ENCODE results near the gene RNU1-2. TPM values are rescaled to one million over a fixed set of nuclear protein-coding genes. Genes with fewer than 3 reads are reported as not detected.
"Not testable (repeated sequence)": the region's sequence is repeated elsewhere in the genome, so short reads cannot be mapped to it uniquely, and the experiment has no call there.

Gene RNU1-2
- total RNA-seq, 1 donor from 2014 or later = under 0.01 TPM

DNA sequence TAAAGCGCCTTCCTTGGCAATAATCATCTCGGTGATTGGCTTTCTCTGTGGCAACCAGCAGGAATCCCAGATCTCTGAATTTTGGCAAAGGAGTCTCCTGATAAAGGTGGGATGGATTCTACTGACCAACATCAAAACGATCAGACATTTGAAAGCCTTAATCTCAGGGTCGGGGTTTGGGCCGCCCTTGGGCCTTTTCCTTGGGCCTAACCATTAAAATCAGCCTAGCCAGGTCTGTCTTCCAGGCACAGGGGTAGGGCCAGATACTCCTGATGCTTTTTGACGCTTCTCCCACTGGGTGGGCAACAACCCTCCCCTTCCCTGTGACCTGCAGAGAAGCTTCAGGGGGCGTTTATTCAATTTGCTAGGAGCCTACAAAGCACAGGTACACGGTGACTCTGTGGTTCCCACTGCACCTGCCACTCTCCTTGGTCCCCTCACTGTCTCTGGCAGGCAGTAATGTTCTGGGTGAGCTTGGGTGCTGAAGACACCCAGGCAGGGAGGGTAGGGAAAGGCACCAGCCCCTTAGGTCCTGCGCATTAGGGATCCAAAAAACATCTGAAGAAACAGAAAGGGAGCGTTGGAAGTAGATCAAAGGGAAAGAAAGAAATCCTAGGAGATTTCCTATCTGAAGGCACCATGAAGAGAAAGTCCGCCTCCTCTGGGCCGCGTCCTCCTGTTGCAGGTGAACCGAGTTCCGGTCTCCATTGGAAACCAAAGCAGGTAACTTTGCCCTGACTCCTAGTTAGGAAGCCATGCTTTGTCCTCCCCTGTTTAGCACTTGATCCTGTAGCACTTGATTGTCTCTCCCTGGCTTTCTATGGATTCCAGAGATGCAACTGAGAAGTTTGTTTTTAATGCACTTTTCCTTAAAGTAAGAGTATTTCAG, 12.3 kb downstream of the RNU1-2 start:
- no peak for DNase-seq (ENCODE audit: extremely low read depth, low read depth, low spot score)

DNA sequence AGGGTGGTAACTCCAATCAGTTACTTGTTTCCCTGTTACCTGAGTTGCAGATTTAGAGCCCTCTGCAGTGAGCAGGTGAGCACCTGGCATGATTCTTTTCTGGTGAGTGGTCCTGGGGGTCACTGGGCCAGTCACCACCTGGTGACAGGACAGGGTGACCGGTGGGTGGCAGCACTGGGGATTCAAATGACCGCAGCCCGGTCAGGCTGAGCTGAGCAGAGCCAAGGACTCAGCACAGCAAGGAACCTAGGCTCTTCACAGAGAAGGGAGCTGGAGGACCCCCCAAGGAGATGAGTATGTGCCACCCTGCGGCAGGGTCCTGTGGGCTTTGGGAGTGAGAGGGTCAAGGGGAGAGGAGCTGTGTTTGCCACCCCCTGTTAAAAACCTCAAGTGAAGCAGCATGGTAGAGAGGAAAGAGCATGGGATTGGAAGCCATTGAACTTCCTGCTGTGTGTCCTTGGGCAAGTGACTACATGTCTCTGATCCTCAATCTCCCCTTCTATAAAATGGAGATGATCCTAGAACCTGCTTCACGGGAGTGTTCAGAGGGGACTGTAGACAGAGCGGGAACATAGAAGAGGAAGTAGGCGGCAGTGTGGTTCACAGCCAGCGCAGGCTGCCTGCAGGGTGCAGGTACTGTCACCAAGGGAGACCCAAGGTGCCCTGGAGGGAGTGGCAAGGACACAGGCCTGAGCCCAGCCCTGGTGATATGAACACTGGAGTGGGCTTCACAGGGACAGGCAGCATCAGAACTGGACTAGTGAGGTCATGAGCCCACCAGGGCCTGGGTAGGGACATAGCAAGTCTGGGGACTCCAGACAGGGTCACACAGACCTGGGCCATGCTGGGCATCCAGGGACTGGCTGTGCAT, 16.3 kb downstream of the RNU1-2 start:
- not testable (repeated sequence) for DNase-seq (ENCODE audit: extremely low read depth, low read depth, low spot score)

DNA sequence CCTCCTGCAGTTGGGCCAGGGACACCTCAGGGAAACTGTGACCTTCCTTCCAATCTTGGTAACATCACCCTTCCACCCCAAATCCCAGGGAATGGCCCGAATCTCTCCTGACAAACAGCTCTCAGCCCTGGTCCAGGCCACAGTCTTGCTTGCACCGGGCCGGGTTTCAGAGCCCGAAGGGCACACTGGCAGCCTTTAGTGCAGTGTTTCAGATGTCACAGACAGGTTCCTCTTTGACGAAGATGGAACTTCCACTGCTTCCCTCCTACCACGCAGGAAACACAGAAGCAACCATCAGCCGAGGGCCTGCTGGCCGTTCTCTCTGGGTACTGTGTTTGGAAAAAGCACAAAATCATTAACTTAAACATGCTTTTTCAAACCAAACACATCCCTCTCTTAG, 17.0 kb downstream of the RNU1-2 start:
- DNase-seq (ENCODE audit: extremely low read depth, low read depth, low spot score) = not testable (repeated sequence)

DNA sequence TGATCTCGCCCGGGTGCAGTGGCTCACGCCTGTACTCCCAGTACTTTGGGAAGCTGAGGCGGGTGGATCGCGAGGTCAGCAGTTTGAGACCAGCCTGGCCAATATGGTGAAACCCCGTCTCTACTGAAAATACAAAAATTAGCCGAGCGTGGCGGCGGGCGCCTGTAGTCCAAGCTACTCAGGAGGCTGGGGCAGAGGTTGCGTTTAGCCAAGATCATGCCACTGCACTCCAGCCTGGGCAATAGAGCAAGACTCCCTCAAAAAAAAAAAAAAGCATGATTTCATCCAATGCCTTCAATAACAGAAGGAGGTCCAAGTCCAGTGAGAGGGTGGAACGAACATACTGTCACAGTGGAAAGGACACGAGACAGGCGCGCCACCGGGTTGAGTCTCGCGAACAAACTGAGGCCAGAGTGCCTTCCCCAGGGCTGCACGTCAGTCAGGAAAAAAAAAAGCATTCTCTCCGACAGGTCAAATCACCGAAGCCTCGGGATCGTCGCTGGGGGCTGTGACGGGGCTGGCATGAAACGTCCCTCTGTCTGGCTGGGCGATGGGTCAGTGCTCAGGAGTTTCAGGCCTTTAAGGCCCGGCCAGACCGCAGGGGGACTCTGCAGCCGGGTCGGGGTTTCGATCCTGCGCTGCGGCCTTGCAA, 17.5 kb downstream of the RNU1-2 start:
- no peak for DNase-seq (ENCODE audit: extremely low read depth, low read depth, low spot score)

DNA sequence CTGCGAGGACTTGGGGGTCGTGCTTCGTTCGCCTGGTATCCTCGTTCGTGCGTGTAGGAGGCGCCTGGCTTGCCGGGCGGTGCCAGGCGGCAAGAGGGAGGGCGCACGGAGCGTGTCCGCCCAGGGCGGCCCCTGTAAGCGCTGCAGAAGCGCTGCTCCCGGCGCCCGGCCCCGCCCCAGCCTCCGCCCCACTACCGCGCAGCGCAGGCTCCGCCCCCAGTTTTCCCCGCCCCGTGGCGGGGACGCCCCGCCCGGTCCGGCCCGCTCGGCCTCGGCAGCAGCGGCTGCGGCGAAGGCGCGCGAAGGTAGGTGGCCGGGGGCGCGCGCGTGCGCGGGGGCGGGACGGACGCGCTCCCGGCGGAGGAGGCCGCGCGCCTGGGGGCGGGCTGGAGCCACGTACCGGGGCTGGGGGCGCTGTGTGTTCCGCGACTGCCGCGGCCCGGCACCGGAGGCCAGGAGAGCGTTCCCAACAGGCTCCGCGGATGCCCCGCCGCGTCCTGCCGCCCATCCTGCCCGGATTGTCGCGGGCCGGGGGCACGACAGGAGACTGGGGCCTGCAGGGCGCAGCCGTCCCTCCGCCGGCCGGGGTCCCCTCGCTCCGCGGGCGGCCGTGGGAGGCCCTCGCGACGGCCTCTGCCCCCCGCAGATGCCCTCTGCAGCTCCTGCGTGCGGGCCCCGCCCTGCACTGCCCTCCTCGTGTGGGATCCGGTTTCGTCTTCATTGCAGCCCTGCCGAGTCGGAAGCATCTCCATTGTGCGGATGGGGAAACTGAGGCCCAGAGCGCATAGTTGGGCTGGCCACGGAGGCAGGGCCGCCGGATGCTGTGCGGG, 18.3 kb downstream of the RNU1-2 start:
- DNase-seq (ENCODE audit: extremely low read depth, low read depth, low spot score) = no peak

DNA sequence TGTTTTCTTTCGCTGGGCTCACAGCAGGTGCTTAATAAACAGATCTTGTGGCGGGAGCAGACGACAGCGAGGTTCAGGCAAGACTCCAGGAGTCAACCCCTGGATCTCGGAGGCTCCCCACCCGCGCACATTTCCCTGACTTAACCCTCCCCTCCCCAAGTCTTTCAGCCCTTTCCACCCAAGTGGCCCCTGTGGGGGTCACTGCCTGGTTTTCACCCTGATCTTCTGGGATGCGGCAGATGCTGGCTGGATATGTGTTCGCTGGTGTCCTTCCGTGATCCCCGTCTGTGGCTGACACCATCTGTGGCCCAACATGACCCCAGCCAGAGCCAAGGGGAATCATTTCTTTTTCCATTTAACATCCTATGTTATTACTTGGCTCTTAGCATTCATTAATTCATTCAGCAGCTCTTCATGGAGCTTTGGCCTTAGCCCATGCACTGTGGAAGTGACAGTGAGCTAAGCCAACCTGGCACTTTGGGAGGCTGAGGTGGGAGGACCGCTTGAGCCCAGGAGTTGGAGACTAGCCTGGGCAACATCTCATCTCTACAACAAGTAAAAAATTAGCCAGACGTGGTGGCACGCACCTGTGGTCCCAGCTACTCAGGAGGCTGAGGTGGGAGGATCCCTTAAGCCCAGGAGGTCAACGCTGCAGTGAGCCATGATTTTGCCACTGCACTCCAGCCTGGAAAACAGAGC, 19.3 kb downstream of the RNU1-2 start:
- not testable (repeated sequence) for DNase-seq (ENCODE audit: extremely low read depth, low read depth, low spot score)

DNA sequence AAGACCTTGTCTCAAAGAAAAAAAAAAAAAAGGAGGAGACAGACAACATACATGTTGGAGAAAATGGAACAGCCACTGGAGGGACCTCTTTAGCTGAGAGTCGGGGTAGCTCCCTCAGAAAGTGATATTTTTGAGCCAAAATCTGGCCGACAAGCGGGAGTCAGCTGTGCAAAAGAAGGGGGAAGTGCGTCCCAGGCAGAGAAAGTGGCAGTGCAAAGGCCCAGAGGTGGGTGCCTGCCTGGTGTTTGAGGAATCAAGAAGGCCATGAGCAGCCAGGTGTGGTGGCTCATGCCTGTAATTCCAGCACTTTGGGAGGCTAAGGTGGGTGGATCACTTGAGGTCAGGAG, 19.8 kb downstream of the RNU1-2 start:
- no peak for DNase-seq (ENCODE audit: extremely low read depth, low read depth, low spot score)

DNA sequence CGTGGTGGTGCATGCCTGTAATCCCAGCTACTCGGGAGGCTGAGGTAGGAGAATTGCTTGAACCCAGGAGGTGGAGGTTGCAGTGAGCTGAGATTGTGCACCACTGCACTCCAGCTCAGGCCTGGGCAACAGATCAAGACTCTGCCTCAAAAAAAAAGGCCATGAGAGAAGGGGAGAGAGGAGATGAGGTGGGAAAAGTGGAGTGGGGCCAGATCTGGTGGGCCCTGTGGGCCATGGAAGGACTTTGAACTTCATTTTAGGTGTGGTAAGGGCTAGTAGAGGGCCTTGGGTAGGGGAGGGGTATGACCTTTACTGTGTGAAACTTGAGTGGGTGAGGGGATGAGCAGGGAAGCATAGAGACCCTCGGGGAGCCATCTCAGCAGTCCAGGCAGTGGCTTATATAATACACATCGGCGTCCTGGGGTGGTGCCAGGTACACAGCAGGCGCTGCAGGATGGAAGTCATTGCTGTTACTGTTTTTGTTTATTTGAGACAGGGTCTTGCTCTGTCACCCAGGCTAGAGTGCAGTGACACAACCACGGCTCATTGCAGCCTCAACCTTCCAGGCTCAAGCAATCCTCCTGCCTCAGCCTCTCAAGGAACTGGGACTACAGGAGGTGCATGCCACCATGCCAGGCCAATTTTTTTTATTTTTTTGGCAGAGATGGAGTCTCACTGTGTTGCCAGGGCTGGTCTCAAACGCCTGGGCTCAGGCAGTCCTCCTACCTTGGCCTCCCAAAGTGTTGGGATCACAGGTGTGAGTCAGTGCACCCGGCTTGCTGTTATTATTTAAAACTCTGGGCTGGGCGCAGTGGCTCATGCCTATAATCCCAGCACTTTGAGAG, 20.5 kb downstream of the RNU1-2 start:
- DNase-seq (ENCODE audit: extremely low read depth, low read depth, low spot score) = not testable (repeated sequence)

DNA sequence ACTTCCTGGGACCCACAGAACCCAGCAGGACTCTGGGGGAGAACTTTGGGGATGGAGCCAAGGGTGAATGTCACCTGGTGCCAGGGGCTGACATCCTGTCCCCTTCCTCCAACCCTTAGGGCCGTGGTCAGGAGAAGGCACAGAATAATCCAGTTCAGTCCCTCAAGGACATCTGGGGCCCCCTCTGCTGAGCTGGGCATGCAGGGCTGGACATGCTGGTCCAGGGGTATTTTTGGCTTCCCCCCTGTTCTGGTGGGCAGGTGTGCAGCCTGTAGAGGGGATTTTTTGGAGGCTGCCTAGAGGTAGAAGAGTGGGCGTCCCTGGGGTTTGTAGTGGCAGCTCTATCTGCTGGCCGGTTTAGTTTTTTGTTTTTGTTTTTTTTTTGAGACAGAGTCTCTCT, 22.6 kb downstream of the RNU1-2 start:
- DNase-seq (ENCODE audit: extremely low read depth, low read depth, low spot score) = no peak

DNA sequence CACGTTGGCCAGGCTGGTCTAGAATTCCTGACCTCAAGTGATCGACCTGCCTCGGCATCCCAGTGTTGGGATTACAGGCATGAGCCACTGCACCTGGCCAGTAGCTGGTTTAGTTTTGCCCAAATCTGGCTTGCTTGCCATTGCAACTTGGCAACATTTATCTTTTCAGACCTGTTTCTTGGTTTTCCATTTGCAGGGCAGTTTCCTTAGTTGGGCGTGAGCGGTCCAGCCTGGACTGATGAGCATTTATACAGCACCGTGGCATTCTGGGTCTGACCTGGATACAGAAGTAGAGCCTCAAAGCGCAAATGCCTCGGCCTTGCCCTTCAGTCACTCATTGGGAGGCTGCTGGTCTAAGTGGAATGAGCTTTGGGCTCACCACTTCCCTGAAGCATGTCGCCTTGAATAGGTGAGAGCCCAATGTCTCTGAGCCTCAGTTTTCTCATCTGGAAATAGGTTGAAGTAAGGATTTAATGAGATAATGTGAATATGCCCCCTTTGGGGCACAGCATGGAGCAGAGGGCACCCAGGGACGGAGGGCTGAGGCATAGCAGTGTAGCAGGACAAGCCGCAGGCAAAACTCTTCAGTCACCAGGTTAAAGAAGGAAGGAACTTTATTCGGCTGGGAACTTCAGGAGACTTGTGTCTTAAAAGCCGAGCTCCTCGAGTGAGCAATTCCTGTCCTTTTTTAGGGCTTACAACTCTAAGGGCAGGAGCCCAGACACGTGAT, 23.3 kb downstream of the RNU1-2 start:
- not testable (repeated sequence) for DNase-seq (ENCODE audit: extremely low read depth, low read depth, low spot score)

DNA sequence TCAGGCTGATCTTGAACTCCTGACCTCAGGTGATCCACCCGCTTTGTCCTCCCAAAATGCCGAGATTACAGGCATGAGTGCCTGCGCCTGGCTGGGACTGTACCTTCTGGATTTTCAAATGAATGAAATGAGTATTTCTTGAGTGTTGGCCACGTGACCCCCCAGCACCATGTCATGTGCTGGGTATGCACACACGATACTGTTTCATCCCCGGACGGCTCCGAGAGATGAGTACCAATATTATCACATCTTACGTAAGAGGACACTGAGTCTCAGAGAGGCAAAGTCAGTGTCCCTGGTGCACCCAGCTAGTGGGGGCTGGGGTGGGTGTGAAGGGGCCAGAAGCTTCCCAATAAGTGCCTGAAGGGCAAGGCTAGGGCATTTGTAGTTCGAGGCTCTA, 25.2 kb downstream of the RNU1-2 start:
- no peak for DNase-seq (ENCODE audit: extremely low read depth, low read depth, low spot score)

DNA sequence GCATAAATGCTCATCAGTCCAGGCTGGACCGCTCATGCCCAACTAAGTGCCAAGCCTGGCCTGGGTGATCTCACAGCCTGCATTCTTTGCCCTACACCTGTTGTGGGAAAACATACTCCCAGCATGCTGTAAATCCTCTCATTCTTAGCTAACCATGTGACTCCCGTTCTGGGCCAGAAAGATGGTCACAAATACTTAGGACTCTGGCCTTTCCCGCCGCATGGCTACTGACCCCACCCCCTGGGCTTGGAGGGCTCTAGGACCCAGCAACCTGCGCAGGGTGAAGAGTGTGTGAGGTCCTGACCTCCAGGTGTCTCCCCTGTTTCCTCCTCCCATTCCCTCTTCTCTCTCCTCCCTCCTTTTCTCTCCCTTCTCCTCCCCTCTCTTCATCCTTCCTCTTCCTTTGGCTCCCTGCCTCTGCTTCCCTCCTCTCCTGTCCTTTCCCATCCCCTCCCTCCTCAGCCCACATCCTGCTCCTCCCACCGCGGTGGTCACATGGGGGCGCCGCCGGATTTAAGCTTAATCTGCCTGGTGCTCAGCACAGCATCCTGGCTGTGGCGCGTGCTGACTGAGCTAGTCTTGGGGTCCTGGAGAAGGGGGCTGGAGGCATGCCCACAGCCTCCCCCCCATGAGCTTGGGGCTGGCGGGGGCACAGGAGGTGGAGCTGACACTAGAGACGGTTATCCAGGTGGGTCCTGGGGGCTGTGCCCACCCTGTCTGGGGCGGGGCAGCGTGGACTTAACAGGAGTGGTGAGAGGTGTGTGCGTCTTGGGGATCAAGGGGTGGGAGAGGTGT, 25.8 kb downstream of the RNU1-2 start, which contains the start of gene CROCC:
Gene CROCC, plus strand, starts transcription at position 541 of the 795 bp plus-strand sequence. Its CDS starts 88 bp downstream, at position 629.
- no peak for DNase-seq (ENCODE audit: extremely low read depth, low read depth, low spot score)

DNA sequence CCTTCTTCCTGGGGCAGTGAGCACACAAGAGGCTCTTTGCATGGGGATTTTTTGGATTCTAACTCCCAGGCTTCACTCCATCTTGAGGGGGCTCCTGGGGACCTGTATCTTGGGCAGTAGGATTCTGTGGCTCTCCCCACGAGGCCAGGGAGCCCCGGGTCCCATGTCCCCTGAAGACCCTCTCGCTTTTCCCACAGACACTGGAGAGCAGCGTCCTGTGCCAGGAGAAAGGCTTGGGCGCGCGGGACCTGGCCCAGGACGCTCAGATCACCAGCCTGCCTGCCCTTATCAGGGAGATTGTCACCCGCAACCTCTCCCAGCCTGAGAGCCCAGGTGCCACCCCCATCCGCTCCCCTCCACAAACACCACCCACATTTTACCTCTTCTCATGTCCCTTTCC, 26.7 kb downstream of the RNU1-2 start:
- DNase-seq (ENCODE audit: extremely low read depth, low read depth, low spot score) = no peak

DNA sequence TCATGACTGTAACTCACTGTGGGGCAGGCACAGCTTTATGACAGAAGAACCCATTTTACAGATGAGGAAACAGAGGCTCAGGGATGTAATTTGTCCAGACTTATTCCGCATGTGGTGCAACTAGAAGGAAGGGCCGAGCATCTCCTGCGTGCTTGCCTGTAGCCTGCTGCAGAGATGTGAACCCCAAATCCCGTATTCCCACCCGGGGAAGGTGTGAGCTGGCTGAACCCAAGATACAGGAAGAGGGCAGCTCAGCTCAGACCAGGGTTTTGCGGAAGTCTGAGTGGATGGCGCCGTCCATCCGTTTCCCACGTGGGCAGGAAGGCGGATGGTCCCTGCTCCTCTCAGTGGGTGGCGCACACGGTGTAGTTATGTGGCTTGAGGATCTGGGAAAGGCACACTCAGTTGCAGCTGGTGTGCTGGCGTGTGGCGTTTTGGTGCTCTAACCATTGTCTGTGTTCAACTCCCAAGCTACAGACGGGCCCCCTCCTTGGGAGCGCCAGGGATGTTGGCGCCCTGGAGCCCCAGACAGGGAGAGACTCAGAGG, 27.2 kb downstream of the RNU1-2 start:
- DNase-seq (ENCODE audit: extremely low read depth, low read depth, low spot score) = no peak

DNA sequence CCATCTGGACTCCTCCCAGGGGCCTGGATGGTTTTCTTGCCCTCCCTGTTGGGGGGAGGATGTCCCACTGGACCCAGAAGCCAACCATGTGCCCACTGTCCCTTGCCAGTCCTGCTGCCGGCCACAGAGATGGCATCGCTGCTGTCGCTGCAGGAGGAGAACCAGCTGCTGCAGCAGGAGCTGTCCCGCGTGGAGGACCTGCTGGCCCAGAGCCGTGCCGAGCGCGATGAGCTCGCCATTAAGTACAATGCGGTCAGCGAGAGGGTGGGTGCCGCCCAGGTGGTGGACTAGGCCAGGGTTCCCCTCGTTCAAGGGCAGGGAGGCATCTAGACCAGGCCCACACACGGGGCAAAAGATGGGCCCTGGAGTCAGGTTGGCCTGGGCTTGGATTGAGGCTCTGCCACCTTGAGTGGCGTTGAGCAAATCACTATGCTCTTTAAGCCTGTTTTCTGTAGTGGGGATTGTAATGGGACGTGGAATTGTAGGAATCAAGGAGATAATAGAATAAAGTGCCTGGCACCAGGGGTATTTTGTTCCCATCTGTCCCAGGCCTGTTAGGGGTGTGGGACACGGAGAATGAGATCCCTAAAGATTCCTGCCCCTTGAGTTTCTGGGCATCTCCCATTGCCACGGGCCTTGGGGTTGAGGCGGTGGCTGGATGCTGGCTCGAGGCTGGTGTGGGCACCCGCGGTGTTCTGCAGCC, 28.6 kb downstream of the RNU1-2 start:
- DNase-seq (ENCODE audit: extremely low read depth, low read depth, low spot score) = no peak

DNA sequence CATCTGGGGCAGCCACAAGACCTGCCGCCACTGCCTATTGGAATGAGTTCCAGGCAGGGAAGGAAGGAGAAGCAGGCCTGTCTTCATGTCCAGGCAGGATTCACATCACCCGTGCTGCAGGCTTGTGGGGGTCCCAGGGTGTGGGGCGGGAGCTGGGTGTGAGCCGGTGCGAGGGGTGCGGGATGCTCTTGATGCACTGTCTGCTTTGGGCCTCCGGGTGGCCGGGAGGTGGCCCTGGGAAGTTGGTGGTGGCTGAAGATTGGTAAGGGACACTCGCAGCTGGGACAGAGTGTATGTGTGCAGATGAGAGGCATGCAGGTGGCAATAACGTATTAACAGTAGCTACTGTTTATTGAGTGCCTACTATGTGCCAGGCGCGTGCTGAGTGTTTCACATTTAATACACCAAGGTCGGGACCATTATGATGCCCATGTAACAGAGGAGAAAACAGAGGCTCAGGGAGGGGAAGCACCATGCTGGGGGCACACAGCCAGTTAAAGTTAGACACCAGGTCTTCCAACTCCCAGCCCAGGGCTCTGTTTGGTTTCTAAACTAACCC, 29.2 kb downstream of the RNU1-2 start:
- DNase-seq (ENCODE audit: extremely low read depth, low read depth, low spot score) = no peak
